Stimulated activated CD8-positive, alpha-beta memory T cell treated with anti-CD3 and anti-CD28 coated beads, Interleukin-12 subunit alpha, Interleukin-12 subunit beta, amount 100 ng/mL, for 24 hours (primary cell): ENCODE measurements around the gene EEIG2.
"Not testable (repeated sequence)": the region's sequence is repeated elsewhere in the genome, so short reads cannot be mapped to it uniquely, and the experiment has no call there.

Source experiments
- DNase-seq: peaks from one replicate; pipeline ENCODE4 v3.0.0-alpha.2; 2020; ENCODE audit errors: extremely low read depth

EEIG2 gene

GRCh38 chr1:108547493-108547892 is 12.4 kb upstream of the EEIG2 start:
- DNase-seq = not testable (repeated sequence)

GRCh38 chr1:108551137-108551862 is 8.6 kb upstream of the EEIG2 start:
- DNase-seq = no peak

- no peak for DNase-seq
Measured at GRCh38 chr1:108553905-108554304, 6.0 kb upstream of the EEIG2 start.

- DNase-seq = no peak
Measured at GRCh38 chr1:108554682-108555427, 5.0 kb upstream of the EEIG2 start.

GRCh38 chr1:108556066-108556465 is 3.8 kb upstream of the EEIG2 start:
- no peak for DNase-seq

GRCh38 chr1:108556499-108556898 is 3.4 kb upstream of the EEIG2 start:
- DNase-seq = no peak

GRCh38 chr1:108557296-108557695 is 2.6 kb upstream of the EEIG2 start:
- DNase-seq = no peak

- no peak for DNase-seq
Measured at GRCh38 chr1:108560189-108560873, 431 bp downstream of the EEIG2 start.

GRCh38 chr1:108560874-108561459 is 1.1 kb downstream of the EEIG2 start:
- DNase-seq = no peak

GRCh38 chr1:108561689-108562326 is 1.9 kb downstream of the EEIG2 start:
- DNase-seq = peak; percentile 60

GRCh38 chr1:108563808-108564207 is 3.9 kb downstream of the EEIG2 start:
- no peak for DNase-seq

- DNase-seq = no peak
Measured at GRCh38 chr1:108565081-108565480, 5.2 kb downstream of the EEIG2 start.

- DNase-seq = no peak
Measured at GRCh38 chr1:108565512-108565911, 5.6 kb downstream of the EEIG2 start.

GRCh38 chr1:108568589-108568988 is 8.7 kb downstream of the EEIG2 start:
- DNase-seq = no peak

GRCh38 chr1:108569097-108569728 is 9.3 kb downstream of the EEIG2 start:
- DNase-seq = no peak

GRCh38 chr1:108570128-108570527 is 10.2 kb downstream of the EEIG2 start:
- DNase-seq = no peak

GRCh38 chr1:108570998-108571401 is 11.1 kb downstream of the EEIG2 start:
- no peak for DNase-seq

GRCh38 chr1:108572182-108572581 is 12.3 kb downstream of the EEIG2 start:
- DNase-seq = no peak

GRCh38 chr1:108573183-108573582 is 13.3 kb downstream of the EEIG2 start:
- DNase-seq = no peak

GRCh38 chr1:108574008-108574407 is 14.1 kb downstream of the EEIG2 start:
- DNase-seq = no peak

- no peak for DNase-seq
Measured at GRCh38 chr1:108575375-108575774, 15.5 kb downstream of the EEIG2 start.
